Adrenal gland (tissue), 5 donors: ENCODE measurements around the gene LIPI.

Experiments
- CTCF ChIP-seq, 6 experiments: fragments of 450-650 bp in 4 of 6; fragments of 200-600 bp in 2 of 6; sonication (generic) in 1 of 6; IDR thresholded peaks; 1 replicate in 5 of 6; 2 replicates in 1 of 6; pipeline versions ENCODE4 v1.5.1 to v1.8.0; 2016 to 2021; ENCODE audit warnings: antibody characterized with exemption in 6 of 6, mild to moderate bottlenecking in 2 of 6, moderate library complexity in 1 of 6
- POLR2A ChIP-seq, 2 donors: fragments of 450-650 bp; IDR thresholded peaks; one replicate each; pipeline ENCODE4 v1.6.1; 2017; ENCODE audit warnings: antibody characterized with exemption in 2 of 2, mild to moderate bottlenecking in 2 of 2, moderate library complexity in 1 of 2
- donor health status: DM: no; HTN: no; CAD: no.

GRCh38 chr21:14088391-14088790 is 122.4 kb downstream of the LIPI start:
- TF ChIP-seq CTCF (IDR thresholded peaks at IDR 0.05) (no peak), POLR2A (IDR thresholded peaks at IDR 0.05) (no peak)
